SH-SY5Y (cell line): ENCODE data around the gene KIFAP3.

Experiments
- GATA2 ChIP-seq: IDR thresholded peaks from 2 replicates; pipeline ENCODE4 v1.6.1; 2011; ENCODE audit warnings: mild to moderate bottlenecking, low read depth, low read length
- GATA3 ChIP-seq: IDR thresholded peaks from 2 replicates; pipeline ENCODE4 v1.6.1; 2011; ENCODE audit warnings: low read depth, mild to moderate bottlenecking, low read length, moderate library complexity

DNA sequence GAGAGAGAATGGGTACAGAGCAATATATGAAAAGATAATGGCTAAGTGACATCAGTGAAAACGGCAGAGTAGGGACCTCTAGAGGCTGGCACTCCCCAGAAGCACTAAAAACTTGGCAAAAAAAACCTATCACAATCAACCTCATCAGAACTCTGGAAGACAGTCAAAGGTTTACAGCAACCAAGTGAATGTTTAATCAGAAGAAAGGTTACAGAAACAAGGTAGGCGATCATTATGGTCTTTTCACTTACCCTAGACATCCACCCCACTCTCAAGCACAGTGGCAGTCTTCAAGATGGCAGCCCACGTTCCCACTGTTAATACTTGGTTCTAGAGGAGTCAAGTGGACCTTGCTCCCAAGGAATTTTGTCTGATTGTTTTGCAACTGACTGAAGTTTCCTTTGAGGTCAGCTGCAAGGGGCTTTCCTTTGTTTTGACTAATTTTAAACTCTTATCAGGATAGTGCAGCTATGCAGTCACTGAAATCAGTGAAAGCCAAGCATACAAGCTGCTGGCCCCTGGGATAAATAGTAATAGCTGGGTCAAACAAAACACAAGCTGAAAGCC, 7.2 kb downstream of the KIFAP3 start:
- no peak for TF ChIP-seq GATA2
- TF ChIP-seq GATA3, result no peak
